GM18517 (cell line): Measurements from ENCODE around the gene KRT13.
"Not testable (repeated sequence)": the region's sequence is repeated elsewhere in the genome, so short reads cannot be mapped to it uniquely, and the experiment has no call there.

Experiments used
- ATAC-seq: cut with Tn5 transposase; IDR thresholded peaks from one replicate; pipeline ENCODE4 v1.9.1; 2021; ENCODE audit warnings: mild to moderate bottlenecking, moderate library complexity; ENCODE audit not compliant: unreplicated experiment

The KRT13 gene

GRCh38 chr17:41505007-41505808 lies at the start of gene KRT13:
TSS of gene KRT13 (minus strand) at chr17:41505612. CDS start at chr17:41505550, 62 bp downstream.
- ATAC-seq = no peak

- no peak for ATAC-seq
Measured at GRCh38 chr17:41553987-41554680, 48.7 kb upstream of the KRT13 start.

- ATAC-seq = no peak
Measured at GRCh38 chr17:41553176-41553575, 47.8 kb upstream of the KRT13 start.

GRCh38 chr17:41552455-41552854 lies 47.0 kb upstream of the KRT13 start:
- ATAC-seq = no peak

- no peak for ATAC-seq
Measured at GRCh38 chr17:41551365-41551764, 46.0 kb upstream of the KRT13 start.

- no peak for ATAC-seq
Measured at GRCh38 chr17:41549596-41550039, 44.2 kb upstream of the KRT13 start.

GRCh38 chr17:41548844-41549595 lies 43.6 kb upstream of the KRT13 start:
- no peak for ATAC-seq

- ATAC-seq = no peak
Measured at GRCh38 chr17:41547921-41548843, 42.8 kb upstream of the KRT13 start.

GRCh38 chr17:41547378-41547841 lies 42.0 kb upstream of the KRT13 start:
- no peak for ATAC-seq

GRCh38 chr17:41546819-41547218 lies 41.4 kb upstream of the KRT13 start:
- no peak for ATAC-seq

GRCh38 chr17:41545829-41546410 lies 40.5 kb upstream of the KRT13 start:
- no peak for ATAC-seq

GRCh38 chr17:41544935-41545334 lies 39.5 kb upstream of the KRT13 start:
- no peak for ATAC-seq

- ATAC-seq = no peak
Measured at GRCh38 chr17:41544491-41544892, 39.1 kb upstream of the KRT13 start.

- ATAC-seq = not testable (repeated sequence)
Measured at GRCh38 chr17:41542786-41543185, 37.4 kb upstream of the KRT13 start.

GRCh38 chr17:41542357-41542756 lies 36.9 kb upstream of the KRT13 start:
- no peak for ATAC-seq

- ATAC-seq = no peak
Measured at GRCh38 chr17:41540921-41541625, 35.7 kb upstream of the KRT13 start.

- ATAC-seq = no peak
Measured at GRCh38 chr17:41539979-41540701, 34.7 kb upstream of the KRT13 start.

GRCh38 chr17:41539071-41539492 lies 33.7 kb upstream of the KRT13 start:
- no peak for ATAC-seq

- ATAC-seq = no peak
Measured at GRCh38 chr17:41538565-41538991, 33.2 kb upstream of the KRT13 start.
